HFFc6 (cell line): ENCODE measurements around the gene DUSP3. TPM values are rescaled to one million over a fixed set of nuclear protein-coding genes. Genes with fewer than 3 reads are reported as not detected.

ENCODE experiments used
- DNase-seq: peaks from one replicate; pipeline ENCODE4 v3.0.0-alpha.2; 2018
- H3K27ac Mint-ChIP-seq: 2 replicates; pipeline ENCODE4 v1.8.0; 2020; ENCODE audit warnings: mild to moderate bottlenecking, mixed read lengths
- H3K27me3 Mint-ChIP-seq: 2 replicates; pipeline ENCODE4 v1.8.0; 2021; ENCODE audit warnings: mild to moderate bottlenecking, moderate library complexity, mixed read lengths; ENCODE audit not compliant: insufficient read depth
- H3K36me3 Mint-ChIP-seq: 2 replicates; pipeline ENCODE4 v1.8.0; 2021; ENCODE audit warnings: low read depth, mixed read lengths
- H3K4me1 Mint-ChIP-seq: 2 replicates; pipeline ENCODE4 v1.8.0; 2020; ENCODE audit warnings: low read depth, mixed read lengths
- H3K4me3 Mint-ChIP-seq: 2 replicates; pipeline ENCODE4 v1.8.0; 2020; ENCODE audit warnings: mild to moderate bottlenecking, moderate library complexity, mixed read lengths
- H3K9me3 Mint-ChIP-seq: 2 replicates; pipeline ENCODE4 v1.8.0; 2020; ENCODE audit warnings: mild to moderate bottlenecking, mixed read lengths
- CTCF ChIP-seq: fragments of 200-600 bp; sonication (generic); IDR thresholded peaks from 2 replicates; pipeline ENCODE4 v1.5.0; 2021; ENCODE audit warnings: antibody characterized with exemption, mild to moderate bottlenecking
- total RNA-seq, 6 experiments: library from RNA; stranded (reverse); fragmentation: NEBNext Ultra II Directional; extraction: Animal tissue kit (Norgen Biotek cat#: 25700); gene quantifications; 2 replicates in 1 of 6; 3 replicates in 5 of 6; pipeline ENCODE4 v1.2.3, GENCODE V29; 2021

Gene DUSP3
- total RNA-seq, 6 experiments from 2014 or later = 34.3 to 47.2 (median 38.3) TPM

DNA sequence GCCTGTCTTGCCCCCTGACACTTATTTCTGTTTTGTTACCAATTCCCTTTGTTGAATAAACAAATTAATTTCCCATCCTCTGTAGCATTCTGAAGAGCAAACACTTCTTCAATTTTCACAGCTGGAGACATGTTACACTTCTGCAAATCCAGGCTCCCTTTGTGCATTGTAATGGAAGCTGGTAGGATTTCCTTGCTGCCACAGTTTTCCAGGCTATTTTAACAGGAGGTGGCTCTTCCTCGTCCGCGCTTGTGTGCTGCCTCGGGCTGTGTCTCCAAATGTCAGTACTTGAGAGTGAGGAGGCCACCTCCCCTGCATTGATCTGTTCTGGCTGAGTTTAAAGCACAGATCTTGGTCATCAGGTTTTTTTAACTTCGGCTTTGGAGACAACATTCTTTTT is 60.2 kb downstream of the DUSP3 start:
- no peak for DNase-seq
- H3K27ac Mint-ChIP-seq = no peak overlapping the region
- H3K27me3 Mint-ChIP-seq = no peaks in the 10 kb centered on the region; the same call in 1 of the 2 replicates
- no peaks in the 10 kb centered on the region for H3K36me3 Mint-ChIP-seq
- H3K9me3 Mint-ChIP-seq = no peaks in the 10 kb centered on the region
- no peak for TF ChIP-seq CTCF
- H3K4me3 Mint-ChIP-seq = no peak overlapping the region
- peaks cover 66% of the 10 kb centered on the region for H3K4me1 Mint-ChIP-seq

GRCh38 chr17:43717913-43718312 is 60.9 kb downstream of the DUSP3 start:
- H3K4me3 Mint-ChIP-seq = no peak overlapping the region; the same call in 1 of the 2 replicates
- no peaks in the 10 kb centered on the region for H3K9me3 Mint-ChIP-seq
- H3K36me3 Mint-ChIP-seq = no peaks in the 10 kb centered on the region
- H3K4me1 Mint-ChIP-seq = peaks cover 69% of the 10 kb centered on the region
- no peak for DNase-seq
- no peak overlapping the region for H3K27ac Mint-ChIP-seq
- no peaks in the 10 kb centered on the region; the same call in 1 of the 2 replicates for H3K27me3 Mint-ChIP-seq
- no peak for TF ChIP-seq CTCF

Other genes starting within 250 kb of the DUSP3 start
- gene ETV4, start 232.6 kb downstream of the DUSP3 start, total RNA-seq = 1 to 10 TPM; 4.7 to 6.9 (median 5.8) TPM
- not detected for gene MEOX1, start 117.1 kb downstream of the DUSP3 start, total RNA-seq
- not detected for gene SOST, start 20.2 kb downstream of the DUSP3 start, total RNA-seq
- gene CFAP97D1, start 1.5 kb upstream of the DUSP3 start, total RNA-seq = not detected
- 1 to 10 TPM; 5.5 to 6.9 (median 5.9) TPM for gene MPP3, start 54.2 kb upstream of the DUSP3 start, total RNA-seq
- not detected for gene CD300LG, start 68.2 kb upstream of the DUSP3 start, total RNA-seq
- 1 to 10 TPM in 3 of 6 experiments, under 1 TPM in 3; 0.62 to 1.3 (median 1.0) TPM for gene MPP2, start 128.6 kb upstream of the DUSP3 start, total RNA-seq
- not detected for gene PPY, start 163.5 kb upstream of the DUSP3 start, total RNA-seq
- gene PYY, start 175.0 kb upstream of the DUSP3 start, total RNA-seq = under 1 TPM in 1 of 6 experiments, not detected in 5; 0.43 TPM
- gene NAGS, start 225.6 kb upstream of the DUSP3 start, total RNA-seq = 1 to 10 TPM in 3 of 6 experiments, under 1 TPM in 3; 0.63 to 1.1 (median 0.91) TPM
- 10 to 100 TPM; 27.8 to 32.7 (median 29.2) TPM for gene TMEM101, start 236.0 kb upstream of the DUSP3 start, total RNA-seq